Measurements from ENCODE around the gene TASL.
"Not testable (repeated sequence)": the region's sequence is repeated elsewhere in the genome, so short reads cannot be mapped to it uniquely, and the experiment has no call there.

TASL gene

GRCh38 chrX:30573125-30573524, 4.4 kb downstream of the TASL start:
- DNase-seq: no peak

GRCh38 chrX:30572678-30573077, 4.9 kb downstream of the TASL start:
- DNase-seq: no peak

- DNase-seq: no peak
These were observed 5.6 kb downstream of the TASL start for GRCh38 chrX:30572004-30572403.

- no peak for DNase-seq
These were observed 7.1 kb downstream of the TASL start for GRCh38 chrX:30570505-30570904.

GRCh38 chrX:30568136-30568535, 9.4 kb downstream of the TASL start:
- DNase-seq: no peak

- DNase-seq: not testable (repeated sequence)
These were observed 14.5 kb downstream of the TASL start for GRCh38 chrX:30563070-30563469.

GRCh38 chrX:30561191-30561590, 16.4 kb downstream of the TASL start:
- no peak for DNase-seq

GRCh38 chrX:30538271-30538670, 39.3 kb downstream of the TASL start:
- no peak for DNase-seq

GRCh38 chrX:30533835-30534234, 43.7 kb downstream of the TASL start:
- no peak for DNase-seq

GRCh38 chrX:30533266-30533665, 44.3 kb downstream of the TASL start:
- DNase-seq: no peak

GRCh38 chrX:30530606-30531005, 47.0 kb downstream of the TASL start:
- DNase-seq: no peak

- DNase-seq: no peak
These were observed 51.8 kb downstream of the TASL start for GRCh38 chrX:30525732-30526131.

GRCh38 chrX:30521440-30522182, 56.0 kb downstream of the TASL start:
- no peak for DNase-seq

- DNase-seq: no peak
These were observed 64.3 kb downstream of the TASL start for GRCh38 chrX:30513284-30513683.

Measured in NCI-H2107 (cell line).